Thymus (tissue), 11 donors: ENCODE data around the gene FSIP1. TPM values are rescaled to one million over a fixed set of nuclear protein-coding genes. Genes with fewer than 3 reads are reported as not detected.

Experiments used
- DNase-seq, 9 donors: peaks; one replicate each; pipeline ENCODE4 v3.0.0-alpha.2; 2013; ENCODE audit warnings: low spot score in 9 of 9, low read depth in 6 of 9, missing footprints in 1 of 9
- H3K27ac ChIP-seq, 2 donors: one replicate each; pipeline ENCODE4 v1.5.1; 2013; ENCODE audit warnings: control low read depth in 1 of 2, low read depth in 1 of 2, low read length in 1 of 2, mild to moderate bottlenecking in 1 of 2, moderate library complexity in 1 of 2
- H3K27me3 ChIP-seq, 2 donors: one replicate each; pipeline ENCODE4 v1.5.1; 2013; ENCODE audit warnings: low read length in 1 of 2; ENCODE audit not compliant: control insufficient read depth in 2 of 2, insufficient read depth in 1 of 2
- H3K36me3 ChIP-seq, 2 donors: one replicate each; pipeline ENCODE4 v1.5.1; 2013; ENCODE audit warnings: low read length in 1 of 2, mild to moderate bottlenecking in 1 of 2, moderate library complexity in 1 of 2; ENCODE audit not compliant: control insufficient read depth in 2 of 2, insufficient read depth in 2 of 2
- H3K4me1 ChIP-seq, 2 donors: one replicate each; pipeline ENCODE4 v1.5.1; 2013; ENCODE audit warnings: low read length in 2 of 2; ENCODE audit not compliant: control insufficient read depth in 2 of 2, insufficient read depth in 2 of 2
- H3K4me3 ChIP-seq, 2 donors: one replicate each; pipeline ENCODE4 v1.5.1; 2013; ENCODE audit warnings: low read length in 2 of 2, control low read depth in 1 of 2, mild to moderate bottlenecking in 1 of 2
- H3K9me3 ChIP-seq, 2 donors: one replicate each; pipeline ENCODE4 v1.5.1; 2013; ENCODE audit warnings: low read length in 1 of 2, mild to moderate bottlenecking in 1 of 2; ENCODE audit not compliant: control insufficient read depth in 2 of 2, insufficient read depth in 1 of 2
- WGBS: extraction: QIAGEN DNeasy Blood & Tissue Kit; methylation state at CpG from one replicate; pipeline ENCODE4 v1.1.7; 2013; 5-methylcytosine and 5-hydroxymethylcytosine counted together
- polyA plus RNA-seq: library from polyadenylated mRNA; stranded (reverse); fragments of 200-250 nt; gene quantifications from one replicate; pipeline ENCODE4 v1.2.3, GENCODE V29; 2013
- total RNA-seq: library from RNA; stranded (reverse); fragments of 120-200 nt; gene quantifications from one replicate; pipeline ENCODE4 v1.2.4, GENCODE V29; 2013
- donor health status: healthy.

The FSIP1 gene
- total and polyA plus RNA-seq, 2 donors: 0.37 to 0.76 TPM

DNA sequence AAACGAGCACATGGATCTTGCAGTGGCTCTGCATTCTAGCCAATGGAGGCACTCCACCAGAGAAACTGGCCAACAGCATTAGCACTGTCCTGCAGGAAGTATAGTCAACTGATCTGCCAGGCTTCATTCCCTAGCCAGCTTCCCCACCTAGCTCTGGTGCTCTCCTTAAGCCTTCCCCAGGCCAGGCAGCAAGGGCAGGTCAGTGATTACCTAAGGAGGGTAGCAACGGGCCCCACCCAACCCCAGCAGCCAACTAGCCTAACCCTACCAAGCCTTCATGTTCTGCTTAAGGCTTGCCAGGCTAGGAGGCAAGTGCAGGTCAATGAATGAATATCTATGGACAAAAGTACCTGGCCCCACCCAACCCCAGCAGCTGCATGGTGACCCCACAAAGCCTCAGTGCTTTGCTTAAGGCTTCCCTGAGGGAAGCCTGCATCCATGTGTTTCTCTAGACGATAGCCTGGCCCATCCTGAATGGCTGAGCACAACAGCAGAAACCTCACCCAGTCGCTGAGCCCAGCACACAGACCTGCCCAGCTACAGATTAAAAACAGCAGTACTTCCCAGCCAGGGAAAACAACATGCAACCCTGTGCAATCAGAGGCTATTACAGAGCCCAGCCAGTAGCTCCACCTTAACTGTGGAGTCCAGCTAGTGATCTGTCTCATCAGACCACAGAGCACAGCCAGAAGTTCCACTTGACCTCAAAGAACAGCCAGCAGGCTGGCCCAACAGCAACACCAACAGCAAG, 173.3 kb downstream of the FSIP1 start:
- H3K4me1 ChIP-seq: no peaks in the 10 kb centered on the region
- DNase-seq: no peak
- no peaks in the 10 kb centered on the region for H3K36me3 ChIP-seq
- H3K4me3 ChIP-seq: no peak overlapping the region
- H3K27me3 ChIP-seq: no peaks in the 10 kb centered on the region
- 91% methylated on average over 4 of the region's 4 CpGs for WGBS
- H3K27ac ChIP-seq: no peak overlapping the region
- H3K9me3 ChIP-seq: peaks cover 0 to 3% of the 10 kb centered on the region in 2 donors

DNA sequence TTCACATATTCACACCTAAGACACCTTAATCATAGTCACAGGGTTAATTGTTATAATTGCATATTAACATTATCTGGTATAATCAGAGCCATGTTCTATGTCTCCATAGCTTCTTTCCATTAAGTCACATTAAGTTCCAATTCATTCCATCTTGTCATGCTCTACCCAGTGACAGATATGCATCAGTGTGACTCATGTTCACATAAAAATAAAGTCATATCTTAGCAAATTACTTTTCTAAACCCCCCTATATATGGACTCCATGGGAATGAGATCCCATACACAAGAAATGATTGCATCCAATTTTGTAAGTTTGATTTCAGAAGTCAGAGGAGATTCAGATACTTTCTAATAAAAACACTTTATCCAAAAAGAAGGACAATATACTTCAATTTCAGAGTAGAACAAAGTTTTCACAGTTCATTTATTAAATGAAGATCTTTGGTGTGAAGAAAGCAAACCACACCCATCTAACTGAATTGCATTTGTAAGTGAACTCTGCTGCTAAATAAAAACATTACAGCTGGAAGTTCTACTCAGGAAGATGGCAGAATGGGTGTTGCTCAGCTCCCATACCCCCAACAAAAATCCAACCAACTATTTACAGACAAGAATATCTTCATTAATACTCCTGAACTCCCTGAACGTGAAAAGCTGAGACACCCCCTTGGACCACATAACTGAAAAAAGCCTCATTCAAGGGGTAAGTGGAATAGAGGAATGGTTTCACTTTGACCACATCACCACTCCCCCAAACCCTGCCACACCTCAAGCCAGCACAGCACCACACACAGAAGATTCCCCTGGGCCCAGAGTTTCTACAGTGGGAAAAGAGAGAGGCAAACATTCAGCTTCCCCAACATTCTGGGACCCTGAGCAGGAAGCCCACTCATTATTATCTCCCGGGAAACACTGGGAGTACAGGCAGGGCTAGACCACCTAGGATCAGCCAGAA, 174.2 kb downstream of the FSIP1 start:
- H3K27ac ChIP-seq: no peak overlapping the region
- H3K4me1 ChIP-seq: no peaks in the 10 kb centered on the region
- WGBS: 98% methylated on average over 2 of the region's 2 CpGs
- DNase-seq: no peak
- no peaks in the 10 kb centered on the region for H3K27me3 ChIP-seq
- peaks cover 0 to 3% of the 10 kb centered on the region in 2 donors for H3K9me3 ChIP-seq
- no peak overlapping the region for H3K4me3 ChIP-seq
- H3K36me3 ChIP-seq: no peaks in the 10 kb centered on the region

DNA sequence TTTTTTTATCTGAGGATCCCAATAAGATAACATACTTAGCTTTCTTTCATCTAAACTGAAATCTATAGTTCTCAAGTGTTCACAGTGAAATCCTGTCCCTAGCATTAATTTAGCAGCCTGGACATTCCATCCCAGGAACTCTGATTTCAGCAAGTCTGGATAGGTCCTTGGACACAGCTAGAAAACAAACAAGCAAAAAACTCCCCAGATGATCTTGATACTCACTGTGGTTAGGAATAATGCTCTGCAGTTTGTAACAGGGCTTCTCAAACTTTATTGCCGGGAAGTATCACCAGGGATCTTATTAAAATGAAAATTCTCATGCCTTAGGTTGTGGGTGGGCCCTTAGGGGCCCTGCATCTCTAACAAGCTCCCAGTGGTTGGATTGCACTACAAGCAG, 177.5 kb downstream of the FSIP1 start:
- no peaks in the 10 kb centered on the region for H3K36me3 ChIP-seq
- H3K27me3 ChIP-seq: no peaks in the 10 kb centered on the region
- 91% methylated on average over 1 of the region's 1 CpG for WGBS
- H3K4me1 ChIP-seq: no peaks in the 10 kb centered on the region
- no peak for DNase-seq
- no peak overlapping the region for H3K27ac ChIP-seq
- no peak overlapping the region for H3K4me3 ChIP-seq
- no peaks in the 10 kb centered on the region for H3K9me3 ChIP-seq

DNA sequence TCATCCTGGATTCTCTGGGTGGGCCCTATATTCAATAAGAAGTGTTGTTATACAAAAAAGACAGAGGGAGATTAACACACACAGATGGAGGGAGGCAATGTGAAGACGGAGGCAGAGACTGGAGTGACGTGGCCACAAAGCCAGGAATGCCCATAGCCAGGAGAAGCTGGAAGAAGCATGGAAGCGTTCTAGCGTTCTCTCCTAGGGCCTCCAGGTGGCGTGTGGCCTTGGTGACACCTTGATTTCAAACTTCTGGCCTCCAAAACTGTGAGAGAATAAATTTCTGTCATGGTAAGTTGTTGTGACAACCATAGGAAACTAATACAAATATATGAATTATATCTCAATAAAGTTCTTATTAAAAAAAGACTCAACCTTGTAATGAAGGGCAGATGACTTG, 180.5 kb downstream of the FSIP1 start:
- 97% methylated on average over 5 of the region's 5 CpGs for WGBS
- Histone ChIP-seq H3K27me3 (no peaks in the 10 kb centered on the region), H3K4me1 (no peaks in the 10 kb centered on the region), H3K4me3 (no peak overlapping the region), H3K36me3 (no peaks in the 10 kb centered on the region), H3K9me3 (no peaks in the 10 kb centered on the region), H3K27ac (no peak overlapping the region)
- no peak for DNase-seq

DNA sequence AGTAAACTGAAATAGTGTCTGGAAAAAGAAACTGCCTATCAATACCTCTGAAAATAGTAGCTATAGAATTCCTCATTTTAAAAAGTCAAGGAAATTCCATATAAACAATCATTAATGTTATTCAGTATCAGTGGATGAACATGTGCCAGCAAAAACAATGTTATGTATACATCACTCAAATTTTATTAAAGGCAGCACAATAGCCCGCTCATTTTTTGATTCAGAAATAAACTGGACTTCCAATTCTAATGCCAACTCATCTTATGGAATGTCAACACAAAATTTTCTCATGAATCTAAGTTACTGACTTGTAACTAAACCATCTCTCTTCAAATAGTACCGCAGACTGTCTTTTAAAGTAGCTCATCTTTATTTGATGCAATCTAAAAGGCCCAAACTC, 182.8 kb downstream of the FSIP1 start:
- Histone ChIP-seq H3K9me3 (no peaks in the 10 kb centered on the region), H3K27me3 (no peaks in the 10 kb centered on the region), H3K4me1 (no peaks in the 10 kb centered on the region), H3K27ac (no peak overlapping the region), H3K36me3 (no peaks in the 10 kb centered on the region), H3K4me3 (no peak overlapping the region)
- 98% methylated on average over 2 of the region's 2 CpGs for WGBS
- DNase-seq: no peak

DNA sequence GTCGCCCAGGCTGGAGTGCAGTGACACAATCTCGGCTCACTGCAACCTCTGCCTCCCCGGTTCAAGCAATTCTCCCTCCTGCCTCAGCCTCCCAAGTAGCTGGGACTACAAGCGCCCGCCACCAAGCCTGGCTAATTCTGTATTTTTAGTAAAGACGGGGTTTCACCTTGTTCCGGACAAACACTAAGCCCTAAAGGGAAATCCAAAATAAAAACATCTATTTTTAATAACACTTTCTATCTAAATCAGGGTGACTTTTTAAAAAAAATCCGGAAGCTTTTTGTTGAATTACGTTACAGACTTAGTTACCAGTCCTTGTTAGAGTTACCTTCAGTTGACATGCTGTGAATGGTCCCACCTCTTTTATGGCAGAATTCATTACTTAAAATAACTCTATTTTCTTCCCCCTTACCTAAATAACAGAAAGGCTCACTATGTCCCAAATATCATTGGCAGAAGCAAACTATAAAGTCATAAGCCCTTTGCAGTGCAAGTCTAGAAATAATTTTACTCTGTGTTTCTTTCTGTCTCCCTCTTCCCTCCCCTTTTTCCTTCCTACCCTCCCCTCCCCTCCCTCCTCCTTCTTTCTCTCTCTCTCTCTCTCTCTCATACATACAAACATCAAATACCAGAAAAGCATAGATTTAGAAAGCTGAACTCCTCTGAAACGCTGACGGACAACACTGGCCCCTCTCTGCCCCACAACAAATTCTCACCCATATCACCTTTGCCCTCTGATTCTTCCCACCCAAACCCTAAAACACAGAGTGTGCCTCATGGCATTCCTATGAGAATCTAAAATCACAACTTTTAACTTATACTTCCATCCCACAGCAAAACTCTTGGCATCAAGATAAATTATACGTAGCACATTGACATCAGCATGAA, 183.4 kb downstream of the FSIP1 start:
- H3K4me1 ChIP-seq: no peaks in the 10 kb centered on the region
- no peak overlapping the region for H3K4me3 ChIP-seq
- WGBS: 88% methylated on average over 12 of the region's 12 CpGs
- no peaks in the 10 kb centered on the region for H3K36me3 ChIP-seq
- DNase-seq: no peak
- H3K9me3 ChIP-seq: no peaks in the 10 kb centered on the region
- H3K27me3 ChIP-seq: no peaks in the 10 kb centered on the region
- no peak overlapping the region for H3K27ac ChIP-seq

DNA sequence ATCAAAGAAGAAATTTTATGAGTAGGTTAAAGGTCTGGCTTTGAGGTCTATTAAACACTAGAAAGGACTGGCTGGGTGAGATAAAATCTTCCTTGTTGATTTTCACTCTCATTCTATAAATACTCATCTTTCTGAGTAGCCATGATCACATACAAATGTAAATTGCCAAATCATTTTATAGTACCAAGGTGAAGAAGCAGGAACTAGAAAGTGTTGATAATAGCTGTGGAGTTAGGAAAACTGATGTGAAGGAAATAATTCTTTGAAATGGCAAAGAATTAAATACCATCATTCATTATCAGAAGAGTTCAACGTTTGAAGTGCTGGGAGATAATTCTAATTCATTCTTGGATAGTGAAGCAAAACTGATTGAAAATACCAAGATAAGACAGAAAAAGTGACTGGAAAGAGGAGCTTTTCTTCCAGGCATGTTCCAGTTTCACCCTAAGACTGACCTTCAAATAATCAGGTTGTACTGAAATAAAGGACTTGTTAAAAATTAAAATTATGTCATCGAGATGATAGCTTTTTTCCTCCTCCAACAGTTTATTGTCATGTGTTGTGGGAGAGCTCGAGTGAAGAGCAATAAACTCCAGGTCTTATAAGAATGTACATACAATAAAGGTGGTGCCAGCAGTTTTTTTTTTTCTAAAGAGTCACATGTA, 184.3 kb downstream of the FSIP1 start:
- no peaks in the 10 kb centered on the region for H3K36me3 ChIP-seq
- no peak overlapping the region for H3K27ac ChIP-seq
- no peak overlapping the region for H3K4me3 ChIP-seq
- no peak for DNase-seq
- H3K4me1 ChIP-seq: no peaks in the 10 kb centered on the region
- WGBS: 91% methylated on average over 3 of the region's 3 CpGs
- no peaks in the 10 kb centered on the region for H3K9me3 ChIP-seq
- H3K27me3 ChIP-seq: no peaks in the 10 kb centered on the region

DNA sequence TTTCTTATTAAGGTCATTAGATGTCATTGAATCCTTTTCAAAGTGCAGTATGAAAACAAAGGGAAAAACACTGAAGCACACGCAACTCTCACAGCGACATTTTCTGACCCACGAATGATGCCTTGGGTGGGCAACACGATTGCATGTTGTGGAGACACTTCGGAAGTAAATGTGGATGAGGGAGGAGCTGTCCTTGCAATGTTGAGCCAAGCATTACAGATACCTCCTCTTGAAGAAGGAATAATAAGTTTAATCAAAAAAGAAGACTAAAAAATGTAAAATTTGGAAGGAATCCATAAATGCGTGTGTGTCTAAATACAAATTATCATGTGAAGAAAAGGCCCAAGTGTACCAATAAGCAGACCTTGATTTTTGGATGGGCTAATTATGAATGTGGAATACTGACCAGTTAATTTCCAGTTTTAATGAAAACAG, 184.9 kb downstream of the FSIP1 start:
- WGBS: 98% methylated on average over 6 of the region's 6 CpGs
- no peak for DNase-seq
- Histone ChIP-seq H3K36me3 (no peaks in the 10 kb centered on the region), H3K27me3 (no peaks in the 10 kb centered on the region), H3K4me3 (no peak overlapping the region), H3K9me3 (no peaks in the 10 kb centered on the region), H3K27ac (no peak overlapping the region), H3K4me1 (no peaks in the 10 kb centered on the region)
